Neural cell (in vitro differentiated cells): ENCODE results near the gene PTHLH.

Experiments used
- EP300 ChIP-seq: fragments of 450-650 bp; conservative IDR thresholded peaks from 2 replicates; pipeline ENCODE4 v1.6.1; 2014; ENCODE audit warnings: antibody characterized with exemption, mild to moderate bottlenecking, moderate library complexity; ENCODE audit not compliant: poor library complexity, severe bottlenecking
- EZH2 ChIP-seq: fragments of 200-600, 300-800 bp; shearing (Covaris generic), sonication (generic); IDR thresholded peaks from 2 replicates; pipeline ENCODE4 v1.6.1; 2014; ENCODE audit warnings: antibody characterized with exemption, low read length, borderline replicate concordance, mild to moderate bottlenecking; ENCODE audit not compliant: insufficient read depth, poor library complexity, severe bottlenecking
- MXI1 ChIP-seq: fragments of 450-650 bp; conservative IDR thresholded peaks from 2 replicates; pipeline ENCODE4 v1.6.1; 2014; ENCODE audit warnings: antibody characterized with exemption, mild to moderate bottlenecking; ENCODE audit not compliant: poor library complexity, severe bottlenecking
- POLR2AphosphoS5 ChIP-seq: IDR thresholded peaks from 2 replicates; pipeline ENCODE4 v1.6.1; 2012
- RAD21 ChIP-seq: fragments of 450-650 bp; conservative IDR thresholded peaks from 2 replicates; pipeline ENCODE4 v1.6.1; 2014; ENCODE audit warnings: antibody characterized with exemption, mild to moderate bottlenecking, moderate library complexity
- SMC3 ChIP-seq: fragments of 450-650 bp; conservative IDR thresholded peaks from 2 replicates; pipeline ENCODE4 v1.6.1; 2014; ENCODE audit warnings: antibody characterized with exemption, mild to moderate bottlenecking, moderate library complexity; ENCODE audit not compliant: poor library complexity
- TAF1 ChIP-seq: IDR thresholded peaks from 2 replicates; pipeline ENCODE4 v1.6.1; 2012; ENCODE audit warnings: low read depth
- TF ChIP-seq, protein P1 (sequence below): fragments of 450-650 bp; IDR thresholded peaks from 2 replicates; pipeline ENCODE4 v1.5.1; 2014; ENCODE audit warnings: antibody characterized with exemption, mild to moderate bottlenecking, moderate library complexity; ENCODE audit not compliant: poor library complexity, severe bottlenecking
- TF ChIP-seq, protein P2 (sequence below): IDR thresholded peaks from 2 replicates; pipeline ENCODE4 v1.6.1; 2012; ENCODE audit warnings: borderline replicate concordance

DNA sequence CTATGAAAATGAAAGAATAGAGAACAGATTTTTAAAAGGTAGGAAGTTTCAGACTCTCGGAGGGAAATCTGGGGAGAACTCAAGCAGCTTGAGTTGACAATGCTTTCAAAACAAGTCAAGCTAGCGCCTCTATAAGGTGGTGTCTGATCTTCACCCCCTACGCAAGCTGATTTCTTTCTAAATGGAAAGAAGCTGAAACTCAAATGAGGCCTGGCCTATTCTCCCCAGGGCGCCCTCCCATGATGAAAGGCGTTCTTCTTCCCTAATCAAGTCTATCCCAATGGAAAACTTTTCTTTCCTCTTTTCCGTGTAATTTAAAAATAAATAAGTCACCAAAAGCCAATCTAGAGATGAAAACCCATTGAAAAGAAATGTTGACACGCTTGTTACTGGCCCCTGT is 20.6 kb downstream of the PTHLH start:
- no peak for TF ChIP-seq POLR2AphosphoS5
- TF ChIP-seq, protein P1, sequence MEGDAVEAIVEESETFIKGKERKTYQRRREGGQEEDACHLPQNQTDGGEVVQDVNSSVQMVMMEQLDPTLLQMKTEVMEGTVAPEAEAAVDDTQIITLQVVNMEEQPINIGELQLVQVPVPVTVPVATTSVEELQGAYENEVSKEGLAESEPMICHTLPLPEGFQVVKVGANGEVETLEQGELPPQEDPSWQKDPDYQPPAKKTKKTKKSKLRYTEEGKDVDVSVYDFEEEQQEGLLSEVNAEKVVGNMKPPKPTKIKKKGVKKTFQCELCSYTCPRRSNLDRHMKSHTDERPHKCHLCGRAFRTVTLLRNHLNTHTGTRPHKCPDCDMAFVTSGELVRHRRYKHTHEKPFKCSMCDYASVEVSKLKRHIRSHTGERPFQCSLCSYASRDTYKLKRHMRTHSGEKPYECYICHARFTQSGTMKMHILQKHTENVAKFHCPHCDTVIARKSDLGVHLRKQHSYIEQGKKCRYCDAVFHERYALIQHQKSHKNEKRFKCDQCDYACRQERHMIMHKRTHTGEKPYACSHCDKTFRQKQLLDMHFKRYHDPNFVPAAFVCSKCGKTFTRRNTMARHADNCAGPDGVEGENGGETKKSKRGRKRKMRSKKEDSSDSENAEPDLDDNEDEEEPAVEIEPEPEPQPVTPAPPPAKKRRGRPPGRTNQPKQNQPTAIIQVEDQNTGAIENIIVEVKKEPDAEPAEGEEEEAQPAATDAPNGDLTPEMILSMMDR, result no peak
- no peak for TF ChIP-seq EZH2
- no peak for TF ChIP-seq RAD21
- no peak for TF ChIP-seq SMC3
- no peak for TF ChIP-seq EP300
- TF ChIP-seq, protein P2, sequence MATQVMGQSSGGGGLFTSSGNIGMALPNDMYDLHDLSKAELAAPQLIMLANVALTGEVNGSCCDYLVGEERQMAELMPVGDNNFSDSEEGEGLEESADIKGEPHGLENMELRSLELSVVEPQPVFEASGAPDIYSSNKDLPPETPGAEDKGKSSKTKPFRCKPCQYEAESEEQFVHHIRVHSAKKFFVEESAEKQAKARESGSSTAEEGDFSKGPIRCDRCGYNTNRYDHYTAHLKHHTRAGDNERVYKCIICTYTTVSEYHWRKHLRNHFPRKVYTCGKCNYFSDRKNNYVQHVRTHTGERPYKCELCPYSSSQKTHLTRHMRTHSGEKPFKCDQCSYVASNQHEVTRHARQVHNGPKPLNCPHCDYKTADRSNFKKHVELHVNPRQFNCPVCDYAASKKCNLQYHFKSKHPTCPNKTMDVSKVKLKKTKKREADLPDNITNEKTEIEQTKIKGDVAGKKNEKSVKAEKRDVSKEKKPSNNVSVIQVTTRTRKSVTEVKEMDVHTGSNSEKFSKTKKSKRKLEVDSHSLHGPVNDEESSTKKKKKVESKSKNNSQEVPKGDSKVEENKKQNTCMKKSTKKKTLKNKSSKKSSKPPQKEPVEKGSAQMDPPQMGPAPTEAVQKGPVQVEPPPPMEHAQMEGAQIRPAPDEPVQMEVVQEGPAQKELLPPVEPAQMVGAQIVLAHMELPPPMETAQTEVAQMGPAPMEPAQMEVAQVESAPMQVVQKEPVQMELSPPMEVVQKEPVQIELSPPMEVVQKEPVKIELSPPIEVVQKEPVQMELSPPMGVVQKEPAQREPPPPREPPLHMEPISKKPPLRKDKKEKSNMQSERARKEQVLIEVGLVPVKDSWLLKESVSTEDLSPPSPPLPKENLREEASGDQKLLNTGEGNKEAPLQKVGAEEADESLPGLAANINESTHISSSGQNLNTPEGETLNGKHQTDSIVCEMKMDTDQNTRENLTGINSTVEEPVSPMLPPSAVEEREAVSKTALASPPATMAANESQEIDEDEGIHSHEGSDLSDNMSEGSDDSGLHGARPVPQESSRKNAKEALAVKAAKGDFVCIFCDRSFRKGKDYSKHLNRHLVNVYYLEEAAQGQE, result no peak
- no peak for TF ChIP-seq TAF1
- TF ChIP-seq MXI1, result no peak
